K562 (cell line): ENCODE data around the gene TNNT1. TPM values are rescaled to one million over a fixed set of nuclear protein-coding genes. Genes with fewer than 3 reads are reported as not detected.
A peak's percentile ranks its signal among the peaks of the same experiment; 100 is the strongest.

ENCODE experiments used
- ATF1 ChIP-seq, 2 experiments: fragments of 450-650 bp in 1 of 2; IDR thresholded peaks; 2 replicates each; pipeline ENCODE4 v1.6.1; 2016; ENCODE audit warnings: missing compliant biosample characterization in 1 of 2, missing genetic modification characterization in 1 of 2
- BCL6 ChIP-seq: fragments of 250-450 bp; sonication (Bioruptor Pico); IDR thresholded peaks from 2 replicates; pipeline ENCODE4 v1.4.0; 2020
- BDP1 ChIP-seq: IDR thresholded peaks from 3 replicates; pipeline ENCODE4 v1.6.1; 2011; ENCODE audit not compliant: insufficient read length, insufficient read depth
- GABPB2 ChIP-seq: fragments of 250-450 bp; sonication (Bioruptor Pico); conservative IDR thresholded peaks from 2 replicates; pipeline ENCODE4 v1.5.1; 2021; ENCODE audit warnings: mild to moderate bottlenecking
- HDAC6 ChIP-seq: IDR thresholded peaks from 2 replicates; pipeline ENCODE4 v1.6.1; 2012; ENCODE audit warnings: low read depth, mild to moderate bottlenecking, control low read depth, inconsistent platforms, low read length, moderate library complexity
- HNRNPH1 ChIP-seq: fragments of 200-400 bp; formaldehyde crosslinking; optimal IDR thresholded peaks from 2 replicates; pipeline ENCODE3; 2017; ENCODE audit warnings: low read depth, mild to moderate bottlenecking, low read length, moderate library complexity
- KLF13 ChIP-seq: fragments of 450-650 bp; IDR thresholded peaks from 2 replicates; pipeline ENCODE4 v1.6.1; 2016; ENCODE audit warnings: missing genetic modification characterization, low read depth, mild to moderate bottlenecking, missing compliant biosample characterization, moderate library complexity, borderline replicate concordance
- MAZ ChIP-seq, 2 experiments: fragments of 450-650 bp in 1 of 2; sonication (generic) in 1 of 2; formaldehyde crosslinking; IDR thresholded peaks in 1 of 2; conservative IDR thresholded peaks in 1 of 2; 2 replicates each; pipeline versions ENCODE4 v1.4.0 to v1.5.0; 2020; ENCODE audit warnings: mild to moderate bottlenecking in 1 of 2, missing genetic modification reagents in 1 of 2
- MCM2 ChIP-seq: fragments of 450-650 bp; IDR thresholded peaks from 2 replicates; pipeline ENCODE4 v1.6.1; 2017; ENCODE audit warnings: low read depth, mild to moderate bottlenecking
- NR1H2 ChIP-seq: sonication (generic); formaldehyde crosslinking; IDR thresholded peaks from 2 replicates; pipeline ENCODE4 v1.4.0; 2020; ENCODE audit warnings: mild to moderate bottlenecking, missing genetic modification reagents
- POLR2B ChIP-seq: fragments of 450-650 bp; IDR thresholded peaks from 2 replicates; pipeline ENCODE4 v1.6.1; 2018; ENCODE audit warnings: low read depth; ENCODE audit not compliant: partially characterized antibody
- SRSF3 ChIP-seq: fragments of 200-400 bp; formaldehyde crosslinking; IDR thresholded peaks from 2 replicates; pipeline ENCODE4 v1.6.1; 2016; ENCODE audit warnings: mild to moderate bottlenecking, low read length, moderate library complexity; ENCODE audit not compliant: insufficient read depth
- TEAD1 ChIP-seq, 2 experiments: fragments of 450-650 bp in 1 of 2; sonication (generic) in 1 of 2; formaldehyde crosslinking; IDR thresholded peaks; 2 replicates each; pipeline versions ENCODE4 v1.4.0 to v1.8.0; 2020 to 2022; ENCODE audit warnings: mild to moderate bottlenecking in 2 of 2, missing genetic modification reagents in 1 of 2
- ZNF507 ChIP-seq: conservative IDR thresholded peaks from 2 replicates; pipeline ENCODE4 v1.6.1; 2017; ENCODE audit warnings: missing genetic modification characterization, missing compliant biosample characterization
- ZNF583 ChIP-seq: fragments of 250-450 bp; sonication (Bioruptor Pico); IDR thresholded peaks from 2 replicates; pipeline ENCODE4 v1.4.0; 2020
- ZNF584 ChIP-seq: fragments of 200-800 bp; sonication (Bioruptor generic); IDR thresholded peaks from 2 replicates; pipeline ENCODE4 v1.6.1; 2016; ENCODE audit warnings: low read depth, mild to moderate bottlenecking, missing genetic modification characterization, missing compliant biosample characterization
- polyA plus RNA-seq, 8 experiments: library from polyadenylated mRNA; depleted of rRNA in 4 of 8; stranded (reverse) in 5 of 8; unstranded in 3 of 8; fragments of >200 nt; fragmentation: Nextera tagmentation in 2 of 8; fragmentation: Illumina TruSeq in 1 of 8; extraction: Ambion mirVana in 2 of 8; extraction: Trizol in 1 of 8; gene quantifications; 2 replicates each; pipeline versions ENCODE4 v1.2.1 to v1.2.3, GENCODE V29; 2011 to 2014; ENCODE audit warnings: inconsistent platforms in 1 of 8, missing spikeins in 1 of 8
- total RNA-seq, 7 experiments: library from RNA; depleted of rRNA in 6 of 7; stranded (reverse); fragments of >200 nt in 6 of 7; fragmentation: Illumina TruSeq in 2 of 7; extraction: Trizol in 2 of 7; gene quantifications; 2 replicates each; pipeline versions ENCODE4 v1.2.1 to v1.2.3, GENCODE V29; 2011 to 2021; ENCODE audit warnings: low replicate concordance in 1 of 7
- TF ChIP-seq, protein P1 (sequence below): fragments of 450-650 bp; formaldehyde crosslinking; IDR thresholded peaks from 2 replicates; pipeline ENCODE4 v1.4.0; 2022; ENCODE audit warnings: missing genetic modification characterization
- TF ChIP-seq, protein P2 (sequence below): fragments of 450-650 bp; IDR thresholded peaks from 2 replicates; pipeline ENCODE4 v1.6.1; 2018; ENCODE audit not compliant: partially characterized antibody
- TF ChIP-seq, protein P3 (sequence below): IDR thresholded peaks from 3 replicates; pipeline ENCODE4 v1.6.1; 2011; ENCODE audit warnings: borderline replicate concordance, mild to moderate bottlenecking; ENCODE audit not compliant: insufficient read length, insufficient read depth
- TF ChIP-seq, protein P4 (sequence below): IDR thresholded peaks from 3 replicates; pipeline ENCODE4 v1.6.1; 2011; ENCODE audit warnings: borderline replicate concordance, mild to moderate bottlenecking, moderate library complexity; ENCODE audit not compliant: insufficient read length; ENCODE audit errors: extremely low read depth

TNNT1 gene
- total and polyA plus RNA-seq, 9 of the 15 experiments (the other 6 are each of a cell fraction or from before 2014, with no cell fraction given) = 31.8 to 390 (median 227) TPM

DNA sequence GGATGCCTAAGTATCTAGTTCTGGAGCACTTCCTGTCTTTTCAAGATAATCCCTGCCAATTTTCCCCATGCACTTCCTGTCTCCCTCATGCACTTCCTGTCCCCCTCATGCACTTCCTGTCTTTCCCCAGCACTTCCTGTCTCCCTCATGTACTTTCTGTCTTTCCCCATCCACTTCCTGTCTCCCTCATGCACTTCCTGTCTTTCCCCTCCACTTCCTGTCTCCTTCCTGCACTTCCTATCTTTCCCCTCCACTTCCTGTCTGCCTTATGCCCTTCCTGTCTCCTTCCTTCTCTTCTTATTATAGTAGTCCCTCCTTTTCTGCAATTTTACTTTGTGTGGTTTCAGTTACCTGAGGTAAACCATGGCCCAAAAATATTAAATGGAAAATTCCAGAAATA is 3.0 kb upstream of the TNNT1 start (continued):
- TF ChIP-seq BDP1 (no peak), TEAD1 (CRISPR knock-in tag; IDR thresholded peaks at IDR 0.05) (no peak), POLR2B (peak; percentile 46), ZNF583 (CRISPR knock-in tag) (no peak), ZNF584 (CRISPR knock-in tag) (no peak), KLF13 (tag) (no peak), GABPB2 (CRISPR knock-in tag) (no peak), SRSF3 (no peak), HNRNPH1 (no peak), HDAC6 (no peak), MCM2 (no peak), ZNF507 (no peak), BCL6 (CRISPR knock-in tag) (no peak), ATF1 (CRISPR knock-in tag; IDR thresholded peaks at IDR 0.05) (no peak), ATF1 (tag; IDR thresholded peaks at IDR 0.05) (no peak), MAZ (CRISPR knock-in tag; conservative IDR thresholded peaks at IDR 0.05 in 1 of 2, IDR thresholded peaks at IDR 0.05 in 1 of 2) (no peak), NR1H2 (CRISPR knock-in tag) (no peak)
- TF ChIP-seq, protein P1, sequence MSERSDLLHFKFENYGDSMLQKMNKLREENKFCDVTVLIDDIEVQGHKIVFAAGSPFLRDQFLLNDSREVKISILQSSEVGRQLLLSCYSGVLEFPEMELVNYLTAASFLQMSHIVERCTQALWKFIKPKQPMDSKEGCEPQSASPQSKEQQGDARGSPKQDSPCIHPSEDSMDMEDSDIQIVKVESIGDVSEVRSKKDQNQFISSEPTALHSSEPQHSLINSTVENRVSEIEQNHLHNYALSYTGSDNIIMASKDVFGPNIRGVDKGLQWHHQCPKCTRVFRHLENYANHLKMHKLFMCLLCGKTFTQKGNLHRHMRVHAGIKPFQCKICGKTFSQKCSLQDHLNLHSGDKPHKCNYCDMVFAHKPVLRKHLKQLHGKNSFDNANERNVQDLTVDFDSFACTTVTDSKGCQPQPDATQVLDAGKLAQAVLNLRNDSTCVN (CRISPR knock-in tag) = peak; percentile 91
- TF ChIP-seq, protein P2, sequence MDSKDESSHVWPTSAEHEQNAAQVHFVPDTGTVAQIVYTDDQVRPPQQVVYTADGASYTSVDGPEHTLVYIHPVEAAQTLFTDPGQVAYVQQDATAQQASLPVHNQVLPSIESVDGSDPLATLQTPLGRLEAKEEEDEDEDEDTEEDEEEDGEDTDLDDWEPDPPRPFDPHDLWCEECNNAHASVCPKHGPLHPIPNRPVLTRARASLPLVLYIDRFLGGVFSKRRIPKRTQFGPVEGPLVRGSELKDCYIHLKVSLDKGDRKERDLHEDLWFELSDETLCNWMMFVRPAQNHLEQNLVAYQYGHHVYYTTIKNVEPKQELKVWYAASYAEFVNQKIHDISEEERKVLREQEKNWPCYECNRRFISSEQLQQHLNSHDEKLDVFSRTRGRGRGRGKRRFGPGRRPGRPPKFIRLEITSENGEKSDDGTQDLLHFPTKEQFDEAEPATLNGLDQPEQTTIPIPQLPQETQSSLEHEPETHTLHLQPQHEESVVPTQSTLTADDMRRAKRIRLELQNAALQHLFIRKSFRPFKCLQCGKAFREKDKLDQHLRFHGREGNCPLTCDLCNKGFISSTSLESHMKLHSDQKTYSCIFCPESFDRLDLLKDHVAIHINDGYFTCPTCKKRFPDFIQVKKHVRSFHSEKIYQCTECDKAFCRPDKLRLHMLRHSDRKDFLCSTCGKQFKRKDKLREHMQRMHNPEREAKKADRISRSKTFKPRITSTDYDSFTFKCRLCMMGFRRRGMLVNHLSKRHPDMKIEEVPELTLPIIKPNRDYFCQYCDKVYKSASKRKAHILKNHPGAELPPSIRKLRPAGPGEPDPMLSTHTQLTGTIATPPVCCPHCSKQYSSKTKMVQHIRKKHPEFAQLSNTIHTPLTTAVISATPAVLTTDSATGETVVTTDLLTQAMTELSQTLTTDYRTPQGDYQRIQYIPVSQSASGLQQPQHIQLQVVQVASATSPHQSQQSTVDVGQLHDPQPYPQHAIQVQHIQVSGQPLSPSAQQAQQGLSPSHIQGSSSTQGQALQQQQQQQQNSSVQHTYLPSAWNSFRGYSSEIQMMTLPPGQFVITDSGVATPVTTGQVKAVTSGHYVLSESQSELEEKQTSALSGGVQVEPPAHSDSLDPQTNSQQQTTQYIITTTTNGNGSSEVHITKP = peak; percentile 21
- TF ChIP-seq, protein P3, sequence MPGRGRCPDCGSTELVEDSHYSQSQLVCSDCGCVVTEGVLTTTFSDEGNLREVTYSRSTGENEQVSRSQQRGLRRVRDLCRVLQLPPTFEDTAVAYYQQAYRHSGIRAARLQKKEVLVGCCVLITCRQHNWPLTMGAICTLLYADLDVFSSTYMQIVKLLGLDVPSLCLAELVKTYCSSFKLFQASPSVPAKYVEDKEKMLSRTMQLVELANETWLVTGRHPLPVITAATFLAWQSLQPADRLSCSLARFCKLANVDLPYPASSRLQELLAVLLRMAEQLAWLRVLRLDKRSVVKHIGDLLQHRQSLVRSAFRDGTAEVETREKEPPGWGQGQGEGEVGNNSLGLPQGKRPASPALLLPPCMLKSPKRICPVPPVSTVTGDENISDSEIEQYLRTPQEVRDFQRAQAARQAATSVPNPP = no peak
- TF ChIP-seq, protein P4, sequence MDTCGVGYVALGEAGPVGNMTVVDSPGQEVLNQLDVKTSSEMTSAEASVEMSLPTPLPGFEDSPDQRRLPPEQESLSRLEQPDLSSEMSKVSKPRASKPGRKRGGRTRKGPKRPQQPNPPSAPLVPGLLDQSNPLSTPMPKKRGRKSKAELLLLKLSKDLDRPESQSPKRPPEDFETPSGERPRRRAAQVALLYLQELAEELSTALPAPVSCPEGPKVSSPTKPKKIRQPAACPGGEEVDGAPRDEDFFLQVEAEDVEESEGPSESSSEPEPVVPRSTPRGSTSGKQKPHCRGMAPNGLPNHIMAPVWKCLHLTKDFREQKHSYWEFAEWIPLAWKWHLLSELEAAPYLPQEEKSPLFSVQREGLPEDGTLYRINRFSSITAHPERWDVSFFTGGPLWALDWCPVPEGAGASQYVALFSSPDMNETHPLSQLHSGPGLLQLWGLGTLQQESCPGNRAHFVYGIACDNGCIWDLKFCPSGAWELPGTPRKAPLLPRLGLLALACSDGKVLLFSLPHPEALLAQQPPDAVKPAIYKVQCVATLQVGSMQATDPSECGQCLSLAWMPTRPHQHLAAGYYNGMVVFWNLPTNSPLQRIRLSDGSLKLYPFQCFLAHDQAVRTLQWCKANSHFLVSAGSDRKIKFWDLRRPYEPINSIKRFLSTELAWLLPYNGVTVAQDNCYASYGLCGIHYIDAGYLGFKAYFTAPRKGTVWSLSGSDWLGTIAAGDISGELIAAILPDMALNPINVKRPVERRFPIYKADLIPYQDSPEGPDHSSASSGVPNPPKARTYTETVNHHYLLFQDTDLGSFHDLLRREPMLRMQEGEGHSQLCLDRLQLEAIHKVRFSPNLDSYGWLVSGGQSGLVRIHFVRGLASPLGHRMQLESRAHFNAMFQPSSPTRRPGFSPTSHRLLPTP = no peak
